ENCODE data around the gene GK.
A peak's percentile ranks its signal among the peaks of the same experiment; 100 is the strongest.

Gene GK

GRCh38 chrX:30673884-30674598 lies 20.8 kb downstream of the GK start:
- H3K27ac ChIP-seq (ENCODE audit: low read depth, low read length): no peak overlapping the region
- H3K9me3 ChIP-seq (ENCODE audit: insufficient read depth, low read depth, low read length): no peaks in the 10 kb centered on the region
- no peak overlapping the region for H3K4me3 ChIP-seq (ENCODE audit: low read length)
- H3K9ac ChIP-seq (ENCODE audit: low read depth, low read length): no peak overlapping the region
- 90% methylated on average over 2 of the region's 2 CpGs for WGBS
- no peaks in the 10 kb centered on the region for H3K27me3 ChIP-seq (ENCODE audit: insufficient read depth, low read length)
- H3K4me1 ChIP-seq (ENCODE audit: insufficient read depth, low read length): no peaks in the 10 kb centered on the region
- no peaks in the 10 kb centered on the region for H3K36me3 ChIP-seq (ENCODE audit: insufficient read depth, low read length)

GRCh38 chrX:30674799-30675198 lies 21.6 kb downstream of the GK start:
- Histone ChIP-seq H3K4me1 (ENCODE audit: insufficient read depth, low read length) (no peaks in the 10 kb centered on the region), H3K27me3 (ENCODE audit: insufficient read depth, low read length) (no peaks in the 10 kb centered on the region), H3K27ac (ENCODE audit: low read depth, low read length) (no peak overlapping the region), H3K9me3 (ENCODE audit: insufficient read depth, low read depth, low read length) (no peaks in the 10 kb centered on the region), H3K4me3 (ENCODE audit: low read length) (no peak overlapping the region), H3K36me3 (ENCODE audit: insufficient read depth, low read length) (no peaks in the 10 kb centered on the region), H3K9ac (ENCODE audit: low read depth, low read length) (no peak overlapping the region)
- WGBS: 90% methylated on average over 2 of the region's 3 CpGs

GRCh38 chrX:30679369-30679768 lies 26.1 kb downstream of the GK start:
- no peak overlapping the region for H3K27ac ChIP-seq (ENCODE audit: low read depth, low read length)
- no peak overlapping the region for H3K4me3 ChIP-seq (ENCODE audit: low read length)
- H3K4me1 ChIP-seq (ENCODE audit: insufficient read depth, low read length): no peaks in the 10 kb centered on the region
- 96% methylated on average over 5 of the region's 6 CpGs for WGBS
- no peaks in the 10 kb centered on the region for H3K36me3 ChIP-seq (ENCODE audit: insufficient read depth, low read length)
- H3K9ac ChIP-seq (ENCODE audit: low read depth, low read length): no peak overlapping the region
- H3K27me3 ChIP-seq (ENCODE audit: insufficient read depth, low read length): no peaks in the 10 kb centered on the region
- no peaks in the 10 kb centered on the region for H3K9me3 ChIP-seq (ENCODE audit: insufficient read depth, low read depth, low read length)

- WGBS: 92% methylated on average over 1 of the region's 1 CpG
Observed at GRCh38 chrX:30680618-30681017, 27.4 kb downstream of the GK start.

GRCh38 chrX:30688641-30689040 lies 35.4 kb downstream of the GK start:
- Histone ChIP-seq H3K36me3 (ENCODE audit: insufficient read depth, low read length) (no peaks in the 10 kb centered on the region), H3K4me1 (ENCODE audit: insufficient read depth, low read length) (peaks cover 16% of the 10 kb centered on the region), H3K9ac (ENCODE audit: low read depth, low read length) (no peak overlapping the region), H3K4me3 (ENCODE audit: low read length) (no peak overlapping the region), H3K27ac (ENCODE audit: low read depth, low read length) (no peak overlapping the region), H3K9me3 (ENCODE audit: insufficient read depth, low read depth, low read length) (no peaks in the 10 kb centered on the region), H3K27me3 (ENCODE audit: insufficient read depth, low read length) (no peaks in the 10 kb centered on the region)
- 92% methylated on average over 1 of the region's 2 CpGs for WGBS

More at GRCh38 chrX:30680618-30681017, 27.4 kb downstream of the GK start:
- Histone ChIP-seq H3K4me1 (ENCODE audit: insufficient read depth, low read length) (no peaks in the 10 kb centered on the region), H3K9me3 (ENCODE audit: insufficient read depth, low read depth, low read length) (no peaks in the 10 kb centered on the region), H3K4me3 (ENCODE audit: low read length) (no peak overlapping the region), H3K36me3 (ENCODE audit: insufficient read depth, low read length) (no peaks in the 10 kb centered on the region), H3K9ac (ENCODE audit: low read depth, low read length) (no peak overlapping the region), H3K27me3 (ENCODE audit: insufficient read depth, low read length) (no peaks in the 10 kb centered on the region), H3K27ac (ENCODE audit: low read depth, low read length) (no peak overlapping the region)

GRCh38 chrX:30689116-30689515 lies 35.9 kb downstream of the GK start:
- Histone ChIP-seq H3K9me3 (ENCODE audit: insufficient read depth, low read depth, low read length) (no peaks in the 10 kb centered on the region), H3K27ac (ENCODE audit: low read depth, low read length) (no peak overlapping the region; the same call in 1 of the 2 replicates), H3K36me3 (ENCODE audit: insufficient read depth, low read length) (no peaks in the 10 kb centered on the region), H3K4me1 (ENCODE audit: insufficient read depth, low read length) (peaks cover 16% of the 10 kb centered on the region), H3K9ac (ENCODE audit: low read depth, low read length) (no peak overlapping the region), H3K4me3 (ENCODE audit: low read length) (no peak overlapping the region), H3K27me3 (ENCODE audit: insufficient read depth, low read length) (no peaks in the 10 kb centered on the region)

GRCh38 chrX:30690330-30690729 lies 37.1 kb downstream of the GK start:
- H3K36me3 ChIP-seq (ENCODE audit: insufficient read depth, low read length): no peaks in the 10 kb centered on the region
- WGBS: no CpG with 5 or more reads among the region's 3 CpGs

GRCh38 chrX:30693999-30694650 lies 40.9 kb downstream of the GK start:
- H3K4me3 ChIP-seq (ENCODE audit: low read length): no peak overlapping the region
- peaks cover 9% of the 10 kb centered on the region for H3K4me1 ChIP-seq (ENCODE audit: insufficient read depth, low read length)
- no peaks in the 10 kb centered on the region for H3K9me3 ChIP-seq (ENCODE audit: insufficient read depth, low read depth, low read length)
- WGBS: 97% methylated on average over 4 of the region's 4 CpGs
- no peak overlapping the region for H3K9ac ChIP-seq (ENCODE audit: low read depth, low read length)
- no peaks in the 10 kb centered on the region for H3K36me3 ChIP-seq (ENCODE audit: insufficient read depth, low read length)
- H3K27ac ChIP-seq (ENCODE audit: low read depth, low read length): no peak overlapping the region
- no peaks in the 10 kb centered on the region for H3K27me3 ChIP-seq (ENCODE audit: insufficient read depth, low read length)

More at GRCh38 chrX:30690330-30690729, 37.1 kb downstream of the GK start:
- no peak overlapping the region for H3K9ac ChIP-seq (ENCODE audit: low read depth, low read length)
- H3K4me3 ChIP-seq (ENCODE audit: low read length): no peak overlapping the region; the same call in 1 of the 2 replicates
- no peaks in the 10 kb centered on the region for H3K9me3 ChIP-seq (ENCODE audit: insufficient read depth, low read depth, low read length)
- peaks cover 16% of the 10 kb centered on the region for H3K4me1 ChIP-seq (ENCODE audit: insufficient read depth, low read length)
- no peaks in the 10 kb centered on the region for H3K27me3 ChIP-seq (ENCODE audit: insufficient read depth, low read length)
- H3K27ac ChIP-seq (ENCODE audit: low read depth, low read length): peak overlapping the region; percentile 66; the same call in 1 of the 2 replicates

- Histone ChIP-seq H3K27me3 (ENCODE audit: insufficient read depth, low read length) (no peaks in the 10 kb centered on the region), H3K4me3 (ENCODE audit: low read length) (no peak overlapping the region), H3K9me3 (ENCODE audit: insufficient read depth, low read depth, low read length) (no peaks in the 10 kb centered on the region), H3K36me3 (ENCODE audit: insufficient read depth, low read length) (no peaks in the 10 kb centered on the region), H3K27ac (ENCODE audit: low read depth, low read length) (no peak overlapping the region), H3K9ac (ENCODE audit: low read depth, low read length) (no peak overlapping the region), H3K4me1 (ENCODE audit: insufficient read depth, low read length) (no peaks in the 10 kb centered on the region)
- WGBS: 95% methylated on average over 2 of the region's 2 CpGs
Observed at GRCh38 chrX:30702736-30703135, 49.5 kb downstream of the GK start.

- WGBS: 94% methylated on average over 3 of the region's 3 CpGs
- H3K27ac ChIP-seq (ENCODE audit: low read depth, low read length): no peak overlapping the region
Observed at GRCh38 chrX:30706216-30706775, 53.1 kb downstream of the GK start.

GRCh38 chrX:30712214-30712613 lies 59.0 kb downstream of the GK start:
- Histone ChIP-seq H3K9me3 (ENCODE audit: insufficient read depth, low read depth, low read length) (no peaks in the 10 kb centered on the region), H3K4me3 (ENCODE audit: low read length) (no peak overlapping the region), H3K27me3 (ENCODE audit: insufficient read depth, low read length) (no peaks in the 10 kb centered on the region), H3K36me3 (ENCODE audit: insufficient read depth, low read length) (no peaks in the 10 kb centered on the region), H3K27ac (ENCODE audit: low read depth, low read length) (no peak overlapping the region), H3K4me1 (ENCODE audit: insufficient read depth, low read length) (no peaks in the 10 kb centered on the region), H3K9ac (ENCODE audit: low read depth, low read length) (no peak overlapping the region)
- 100% methylated on average over 1 of the region's 1 CpG for WGBS

More at GRCh38 chrX:30706216-30706775, 53.1 kb downstream of the GK start:
- H3K4me1 ChIP-seq (ENCODE audit: insufficient read depth, low read length): no peaks in the 10 kb centered on the region
- H3K4me3 ChIP-seq (ENCODE audit: low read length): no peak overlapping the region
- no peaks in the 10 kb centered on the region for H3K36me3 ChIP-seq (ENCODE audit: insufficient read depth, low read length)
- no peaks in the 10 kb centered on the region for H3K9me3 ChIP-seq (ENCODE audit: insufficient read depth, low read depth, low read length)
- no peaks in the 10 kb centered on the region for H3K27me3 ChIP-seq (ENCODE audit: insufficient read depth, low read length)
- H3K9ac ChIP-seq (ENCODE audit: low read depth, low read length): no peak overlapping the region
